Measurements from ENCODE around the gene ATCAY. TPM values are rescaled to one million over a fixed set of nuclear protein-coding genes. Genes with fewer than 3 reads are reported as not detected.
"Not testable (repeated sequence)": the region's sequence is repeated elsewhere in the genome, so short reads cannot be mapped to it uniquely, and the experiment has no call there.

The ATCAY gene
- total and polyA plus RNA-seq, 3 donors from 2014 or later = 0.32 to 4.8 (median 1.7) TPM

- WGBS, 2 donors = 82 to 88% methylated on average over 8 of the region's 8 CpGs
- intact Hi-C loops (cut with DNase I; ENCODE audit: low total_unique reads) = no loop called here
Measured at GRCh38 chr19:3942790-3943409, 62.4 kb downstream of the ATCAY start.

DNA sequence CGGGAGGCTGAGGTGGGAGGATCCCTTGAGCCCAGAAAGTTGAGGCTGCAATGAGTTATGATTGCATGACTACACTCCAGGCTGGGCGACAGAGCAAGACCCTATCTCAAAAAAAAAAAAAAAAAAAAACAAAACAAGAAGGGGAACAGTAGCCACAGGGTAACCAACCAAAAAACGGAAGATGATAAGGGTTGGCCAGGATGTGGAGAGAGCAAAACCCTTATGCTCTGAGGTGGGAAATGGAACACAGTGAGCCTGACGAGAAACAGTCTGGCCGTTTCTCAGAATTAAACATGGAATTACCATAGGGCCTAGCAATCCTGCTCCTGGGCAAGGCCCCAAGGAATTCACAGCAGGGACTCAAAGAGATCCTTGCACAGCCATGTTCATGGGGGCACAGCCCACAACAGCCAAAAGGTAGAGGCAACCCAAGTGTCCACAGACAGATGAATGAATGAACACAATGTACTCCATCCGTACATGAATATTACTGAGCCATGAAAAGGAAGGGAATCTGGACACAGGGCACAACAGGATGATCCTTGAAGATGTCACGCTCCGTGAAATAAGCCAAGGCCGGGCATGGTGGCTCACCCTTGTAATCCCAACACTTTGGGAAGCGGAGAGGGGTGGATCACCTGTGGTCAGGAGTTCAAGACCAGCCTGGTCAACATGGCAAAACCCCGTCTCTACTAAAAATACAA lies 63.7 kb downstream of the ATCAY start:
- Histone ChIP-seq H3K36me3 (ENCODE audit: low read depth, missing control alignments) (no peaks in the 10 kb centered on the region), H3K4me3 (no peak overlapping the region), H3K27me3 (no peaks in the 10 kb centered on the region), H3K27ac (no peak overlapping the region), H3K9me3 (no peaks in the 10 kb centered on the region), H3K4me1 (no peaks in the 10 kb centered on the region)
- DNase-seq = no peak
- 77 to 83% methylated on average over 11 of the region's 11 CpGs for WGBS, 2 donors
- TF ChIP-seq POLR2A (IDR thresholded peaks at IDR 0.05) (no peak), CTCF (IDR thresholded peaks at IDR 0.05) (no peak)
- intact Hi-C loops (cut with DNase I; ENCODE audit: low total_unique reads) = no loop called here

More at GRCh38 chr19:3942790-3943409, 62.4 kb downstream of the ATCAY start:
- Histone ChIP-seq H3K27me3 (no peaks in the 10 kb centered on the region), H3K27ac (no peak overlapping the region), H3K36me3 (ENCODE audit: low read depth, missing control alignments) (no peaks in the 10 kb centered on the region), H3K4me1 (no peaks in the 10 kb centered on the region), H3K4me3 (no peak overlapping the region), H3K9me3 (no peaks in the 10 kb centered on the region)
- DNase-seq = no peak
- TF ChIP-seq POLR2A (IDR thresholded peaks at IDR 0.05) = no peak

GRCh38 chr19:3945838-3946237 lies 65.4 kb downstream of the ATCAY start:
- 44 to 47% methylated on average over 2 of the region's 2 CpGs for WGBS, 2 donors
- no peaks in the 10 kb centered on the region for H3K9me3 ChIP-seq
- no peak overlapping the region for H3K27ac ChIP-seq
- TF ChIP-seq CTCF (IDR thresholded peaks at IDR 0.05) = no peak
- no peak for TF ChIP-seq POLR2A (IDR thresholded peaks at IDR 0.05)
- no peak for DNase-seq
- no peaks in the 10 kb centered on the region for H3K27me3 ChIP-seq
- peaks cover 8% of the 10 kb centered on the region for H3K4me1 ChIP-seq
- H3K4me3 ChIP-seq = no peak overlapping the region
- intact Hi-C loops (cut with DNase I; ENCODE audit: low total_unique reads) = no loop called here
- H3K36me3 ChIP-seq (ENCODE audit: low read depth, missing control alignments) = no peaks in the 10 kb centered on the region

DNA sequence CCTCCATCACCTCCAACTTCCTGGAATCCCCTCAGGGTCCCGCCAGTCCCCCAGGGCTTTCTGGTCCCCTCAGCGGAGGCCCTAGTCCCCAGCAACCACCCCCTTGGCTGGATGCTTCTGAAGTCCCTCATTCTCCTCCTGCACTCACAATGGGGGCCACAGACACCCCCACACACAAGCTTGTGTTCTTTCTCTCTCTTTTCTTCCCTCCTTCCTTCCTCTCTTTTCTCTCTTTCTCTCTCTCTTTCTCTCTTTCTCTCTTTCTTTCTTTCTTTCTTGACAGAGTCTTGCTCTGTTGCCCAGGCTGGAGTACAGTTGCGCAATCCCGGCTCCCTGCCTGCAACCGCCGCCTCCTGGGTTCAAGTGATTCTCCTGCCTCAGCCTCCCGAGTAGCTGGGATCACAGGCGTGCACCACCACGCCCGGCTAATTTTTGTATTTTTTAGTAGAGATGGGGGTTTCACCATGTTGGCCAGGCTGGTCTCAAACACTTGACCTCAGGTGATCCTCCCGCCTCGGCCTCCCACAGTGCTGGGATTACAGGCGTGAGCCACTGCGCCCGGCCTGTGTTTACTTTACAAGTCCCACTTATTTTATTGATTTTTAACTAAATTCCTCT lies 66.9 kb downstream of the ATCAY start:
- H3K36me3 ChIP-seq (ENCODE audit: low read depth, missing control alignments); H3K27me3 ChIP-seq; intact Hi-C loops (cut with DNase I; ENCODE audit: low total_unique reads): not testable (repeated sequence)

DNA sequence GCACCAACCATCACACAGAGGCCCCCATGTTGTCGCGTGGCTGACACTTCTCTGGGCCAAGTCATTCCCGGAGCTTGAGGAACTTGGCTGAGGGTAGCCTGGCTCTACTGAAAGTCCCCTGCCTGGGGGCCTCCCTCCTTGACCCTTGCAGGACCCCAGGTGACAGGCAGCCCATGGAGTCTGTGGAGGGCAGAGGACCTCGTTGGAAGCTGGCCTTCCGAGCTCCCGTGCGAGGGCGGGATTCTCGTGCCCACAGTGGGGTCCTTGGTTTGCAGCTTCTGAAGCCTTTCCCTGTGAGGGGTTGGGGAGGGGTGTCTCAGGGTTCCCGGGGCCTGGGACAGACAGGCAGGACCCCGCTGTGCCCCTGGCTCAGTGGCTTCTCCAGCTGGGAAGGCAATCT lies 68.8 kb downstream of the ATCAY start:
- no peaks in the 10 kb centered on the region for H3K27me3 ChIP-seq
- no peaks in the 10 kb centered on the region for H3K36me3 ChIP-seq (ENCODE audit: low read depth, missing control alignments)
- 74 to 85% methylated on average over 8 to 10 of the region's 11 CpGs for WGBS, 2 donors
- no peak overlapping the region for H3K27ac ChIP-seq
- intact Hi-C loops (cut with DNase I; ENCODE audit: low total_unique reads) = no loop called here
- no peak for TF ChIP-seq POLR2A (IDR thresholded peaks at IDR 0.05)
- no peak overlapping the region for H3K4me3 ChIP-seq
- H3K9me3 ChIP-seq = no peaks in the 10 kb centered on the region
- DNase-seq = no peak
- H3K4me1 ChIP-seq = peaks cover 18% of the 10 kb centered on the region

More for the DNA sequence above, 66.9 kb downstream of the ATCAY start:
- 90 to 93% methylated on average over 15 of the region's 15 CpGs for WGBS, 2 donors
- DNase-seq, H3K4me3 ChIP-seq, H3K9me3 ChIP-seq, H3K27ac ChIP-seq: not testable (repeated sequence)
- H3K4me1 ChIP-seq = peaks cover 15% of the 10 kb centered on the region

Data from testis (tissue), 3 donors.